KOPT-K1 (cell line): ENCODE measurements around the gene PTTG1IP2.
"Not testable (repeated sequence)": the region's sequence is repeated elsewhere in the genome, so short reads cannot be mapped to it uniquely, and the experiment has no call there.

Source experiments
- H3K27ac ChIP-seq: fragments of 200-600 bp; sonication (generic); 2 replicates; pipeline ENCODE4 v1.5.1; 2016; ENCODE audit warnings: antibody characterized with exemption, mild to moderate bottlenecking, low read depth, low read length; ENCODE audit not compliant: poor library complexity, severe bottlenecking
- H3K36me3 ChIP-seq: fragments of 200-600 bp; sonication (generic); 2 replicates; pipeline ENCODE4 v1.5.1; 2017; ENCODE audit warnings: antibody characterized with exemption, mild to moderate bottlenecking, low read length, moderate library complexity; ENCODE audit not compliant: insufficient read depth
- H3K9me3 ChIP-seq: fragments of 200-600 bp; sonication (generic); 2 replicates; pipeline ENCODE4 v1.5.1; 2017; ENCODE audit warnings: antibody characterized with exemption, low read length, mild to moderate bottlenecking; ENCODE audit not compliant: insufficient read depth, poor library complexity, severe bottlenecking

The PTTG1IP2 gene

DNA sequence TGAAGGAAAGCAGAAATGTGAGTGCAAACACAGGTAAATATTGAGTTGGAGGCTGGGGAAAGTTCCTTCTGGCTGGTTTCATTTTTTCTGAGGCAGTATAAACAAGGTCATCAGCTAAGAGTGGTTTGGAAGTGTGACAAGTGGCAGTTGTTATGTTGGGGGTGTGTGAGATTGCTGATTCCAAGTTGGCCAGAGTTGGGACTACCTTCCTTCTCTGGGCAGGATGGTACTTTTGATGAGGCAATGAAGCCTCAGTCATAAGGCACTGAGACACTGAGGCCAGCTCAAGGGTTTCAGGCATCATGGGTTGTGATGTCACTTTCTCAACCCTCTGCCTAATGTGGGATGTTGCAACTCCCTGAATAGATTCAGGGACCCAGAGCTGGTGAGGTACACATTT lies 8.2 kb upstream of the PTTG1IP2 start:
- Histone ChIP-seq H3K9me3 (peaks cover 19% of the 10 kb centered on the region), H3K36me3 (no peaks in the 10 kb centered on the region), H3K27ac (no peak overlapping the region)

- H3K27ac ChIP-seq, H3K36me3 ChIP-seq: not testable (repeated sequence)
- H3K9me3 ChIP-seq, result peaks cover 19% of the 10 kb centered on the region
These were observed 6.2 kb upstream of the PTTG1IP2 start for GRCh38 chr7:90463151-90463628.

GRCh38 chr7:90465816-90466215 lies 3.6 kb upstream of the PTTG1IP2 start:
- Histone ChIP-seq H3K27ac (no peak overlapping the region), H3K36me3 (no peaks in the 10 kb centered on the region), H3K9me3 (peaks cover 19% of the 10 kb centered on the region)

GRCh38 chr7:90472805-90473540 lies 3.5 kb downstream of the PTTG1IP2 start:
- Histone ChIP-seq H3K36me3 (no peaks in the 10 kb centered on the region), H3K27ac (no peak overlapping the region), H3K9me3 (no peaks in the 10 kb centered on the region)

DNA sequence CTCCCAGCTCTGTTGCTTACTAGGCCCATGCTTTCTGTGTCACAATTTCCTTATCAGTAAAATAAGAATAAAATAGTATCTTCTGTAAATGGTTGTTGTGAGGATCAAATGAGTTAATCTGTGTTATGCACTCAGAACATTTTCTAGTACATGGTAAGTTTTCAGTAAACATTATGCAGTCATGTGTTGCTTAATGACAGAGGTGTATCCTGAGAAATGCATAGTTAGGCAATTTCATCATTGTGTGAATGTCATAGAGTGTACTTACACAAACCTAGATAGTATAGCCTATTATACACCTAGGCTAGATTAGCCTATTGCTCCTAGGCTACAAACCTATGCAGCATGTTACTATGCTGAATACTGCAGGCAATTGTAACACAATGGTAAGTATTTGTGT lies 4.4 kb downstream of the PTTG1IP2 start:
- no peaks in the 10 kb centered on the region for H3K9me3 ChIP-seq
- no peaks in the 10 kb centered on the region for H3K36me3 ChIP-seq
- no peak overlapping the region for H3K27ac ChIP-seq

DNA sequence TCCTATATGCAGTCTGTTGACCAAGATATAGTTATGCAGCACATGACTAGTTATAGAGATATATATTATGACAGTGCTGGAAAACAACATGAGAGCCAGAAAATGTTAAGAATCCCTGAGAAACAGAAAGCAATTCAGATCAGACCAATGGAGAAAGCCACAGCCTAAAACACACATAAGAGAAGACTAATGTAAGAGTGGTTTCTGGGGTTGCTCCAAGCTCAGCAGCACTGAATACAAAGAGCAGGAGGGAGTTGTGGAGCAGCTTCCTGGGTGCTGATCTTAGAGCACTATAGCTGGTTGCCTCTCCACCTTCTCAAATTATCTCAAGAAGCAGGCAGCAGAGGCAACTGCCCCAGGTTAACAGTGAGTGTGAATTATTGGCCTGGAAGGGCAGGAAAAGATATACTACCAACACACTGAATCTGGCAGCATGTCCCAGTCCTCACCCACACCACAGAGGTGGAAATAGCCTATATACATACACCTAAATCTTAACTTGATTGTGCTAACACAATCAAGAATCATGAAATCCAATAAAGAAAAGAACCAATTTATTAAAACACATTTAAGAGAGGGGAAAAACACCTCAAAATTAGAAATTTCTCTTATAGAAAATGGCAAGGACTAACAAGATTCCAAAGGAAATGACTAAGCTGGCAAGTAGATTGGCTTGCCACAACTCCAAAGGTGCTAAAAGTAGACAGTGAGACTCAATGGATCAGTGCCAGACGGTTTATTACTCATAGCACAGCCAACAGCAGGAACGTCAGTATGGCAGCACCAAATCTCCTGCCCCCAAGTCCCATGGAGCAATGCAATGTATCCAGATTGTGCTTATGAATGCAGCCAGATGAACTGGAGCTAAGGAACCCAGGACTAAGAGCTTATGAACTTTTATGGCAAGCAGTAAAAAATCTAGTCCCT lies 5.1 kb downstream of the PTTG1IP2 start:
- H3K36me3 ChIP-seq, result no peaks in the 10 kb centered on the region
- no peaks in the 10 kb centered on the region for H3K9me3 ChIP-seq
- H3K27ac ChIP-seq, result no peak overlapping the region

DNA sequence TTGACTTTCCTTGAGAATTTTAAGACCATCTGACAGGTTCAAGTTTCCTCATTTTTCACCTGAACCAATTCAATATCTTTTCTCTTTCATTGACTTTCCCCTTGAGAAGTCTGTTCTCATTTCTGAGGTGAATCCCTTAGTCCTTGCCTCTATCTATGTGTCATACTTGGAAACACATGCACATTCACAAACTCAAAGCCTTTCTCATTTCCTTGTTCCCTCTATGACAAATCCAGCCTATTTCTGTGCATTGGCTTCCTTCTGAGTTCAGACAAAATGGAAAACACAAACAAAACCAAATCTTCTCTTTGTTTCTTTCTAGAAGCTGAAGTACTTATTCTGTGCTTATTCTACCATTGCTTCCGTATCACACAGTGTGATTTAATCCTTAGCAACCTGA lies 13.8 kb downstream of the PTTG1IP2 start:
- H3K27ac ChIP-seq, result no peak overlapping the region
- no peaks in the 10 kb centered on the region for H3K9me3 ChIP-seq
- H3K36me3 ChIP-seq, result no peaks in the 10 kb centered on the region

GRCh38 chr7:90484706-90485105 lies 15.3 kb downstream of the PTTG1IP2 start:
- H3K36me3 ChIP-seq, result no peaks in the 10 kb centered on the region
- H3K27ac ChIP-seq, result no peak overlapping the region
- no peaks in the 10 kb centered on the region for H3K9me3 ChIP-seq

DNA sequence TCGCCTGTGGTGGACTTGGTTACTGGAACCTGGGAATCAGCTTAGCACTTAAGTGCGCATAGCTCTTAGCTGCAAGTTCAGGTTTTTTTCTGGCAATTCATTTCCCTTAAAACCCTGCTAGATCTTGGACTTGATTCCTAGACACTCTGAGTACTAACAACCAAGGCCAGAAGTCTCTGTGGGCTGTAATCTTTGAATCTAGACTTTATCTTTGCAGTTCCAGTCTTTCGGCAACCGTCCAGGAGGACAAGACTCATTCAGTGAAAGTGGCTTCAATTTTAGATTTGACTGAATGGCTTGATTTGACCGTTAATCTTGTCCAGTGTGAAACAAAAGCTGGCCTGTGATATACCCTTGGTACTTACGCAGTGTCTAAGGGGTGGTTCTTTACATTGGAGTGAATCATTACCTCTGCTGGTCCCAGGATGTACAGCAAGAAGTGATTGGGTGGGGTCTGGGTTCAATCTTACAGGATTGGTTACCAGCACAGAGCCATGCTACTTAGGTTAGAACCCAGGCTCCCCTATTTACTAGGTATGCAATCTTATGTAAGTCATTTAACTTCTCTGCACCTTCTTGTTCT lies 16.4 kb downstream of the PTTG1IP2 start:
- H3K36me3 ChIP-seq, result no peaks in the 10 kb centered on the region
- H3K9me3 ChIP-seq, result no peaks in the 10 kb centered on the region
- H3K27ac ChIP-seq, result no peak overlapping the region

- no peaks in the 10 kb centered on the region for H3K9me3 ChIP-seq
- H3K36me3 ChIP-seq, result no peaks in the 10 kb centered on the region
- no peak overlapping the region for H3K27ac ChIP-seq
These were observed 18.4 kb downstream of the PTTG1IP2 start for GRCh38 chr7:90487808-90488207.

DNA sequence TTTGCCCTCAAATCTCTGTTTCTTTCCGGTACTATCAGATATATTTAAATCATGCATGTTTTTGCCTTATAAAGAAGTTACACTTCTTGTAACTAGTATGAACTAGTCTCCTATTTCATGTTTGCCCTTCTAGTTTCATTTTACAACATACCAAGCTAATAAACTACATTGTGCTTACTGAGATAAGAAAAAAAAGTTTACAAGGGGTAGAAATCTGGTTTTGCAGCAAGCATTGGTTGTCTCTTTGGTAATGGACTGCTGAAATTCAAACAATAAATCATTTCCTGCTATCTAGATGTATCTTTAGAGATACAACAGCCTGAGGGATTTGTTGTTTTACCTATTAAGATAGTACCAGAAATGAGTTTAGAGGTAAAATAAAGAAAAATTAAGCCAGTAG lies 18.8 kb downstream of the PTTG1IP2 start:
- H3K36me3 ChIP-seq, result no peaks in the 10 kb centered on the region
- no peak overlapping the region for H3K27ac ChIP-seq

DNA sequence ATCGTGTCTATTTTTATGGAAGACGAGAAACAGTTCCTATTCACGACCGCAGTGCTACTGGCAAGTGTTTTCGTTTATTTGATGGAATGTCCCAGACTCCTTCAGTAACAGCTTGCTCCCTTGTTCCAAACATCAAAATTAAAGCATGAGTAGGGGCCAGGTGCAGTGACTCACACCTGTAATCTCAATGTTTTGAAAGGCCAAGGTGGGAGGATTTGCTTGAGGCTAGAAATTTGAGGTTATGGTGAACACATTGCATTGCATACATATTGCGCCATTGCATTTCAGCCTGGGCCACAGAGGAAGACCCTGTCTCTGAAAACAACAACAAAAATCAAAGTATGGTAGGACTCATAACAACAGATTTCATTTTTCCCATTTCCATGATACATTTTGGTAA lies 22.8 kb downstream of the PTTG1IP2 start:
- no peak overlapping the region for H3K27ac ChIP-seq
- H3K9me3 ChIP-seq, result no peaks in the 10 kb centered on the region
- H3K36me3 ChIP-seq, result no peaks in the 10 kb centered on the region

More for the DNA sequence above, 18.8 kb downstream of the PTTG1IP2 start:
- H3K9me3 ChIP-seq, result no peaks in the 10 kb centered on the region

GRCh38 chr7:90495241-90495640 lies 25.8 kb downstream of the PTTG1IP2 start:
- no peaks in the 10 kb centered on the region for H3K36me3 ChIP-seq
- H3K27ac ChIP-seq, result no peak overlapping the region
- no peaks in the 10 kb centered on the region for H3K9me3 ChIP-seq

- H3K36me3 ChIP-seq, result no peaks in the 10 kb centered on the region
- no peak overlapping the region for H3K27ac ChIP-seq
- H3K9me3 ChIP-seq, result no peaks in the 10 kb centered on the region
These were observed 33.1 kb downstream of the PTTG1IP2 start for GRCh38 chr7:90502539-90502938.

- no peaks in the 10 kb centered on the region for H3K36me3 ChIP-seq
- no peaks in the 10 kb centered on the region for H3K9me3 ChIP-seq
- H3K27ac ChIP-seq, result no peak overlapping the region
These were observed 33.9 kb downstream of the PTTG1IP2 start for GRCh38 chr7:90503367-90503766.
